Colonic mucosa (tissue), 4 donors: ENCODE results near the gene MOCOS. TPM values are rescaled to one million over a fixed set of nuclear protein-coding genes. Genes with fewer than 3 reads are reported as not detected.

Experiments
- DNase-seq: peaks from one replicate; pipeline ENCODE4 v3.0.0-alpha.2; 2020
- H3K27ac ChIP-seq: fragments of 200-600 bp; one replicate; pipeline ENCODE4 v1.8.0; 2021
- H3K27me3 ChIP-seq: fragments of 200-600 bp; one replicate; pipeline ENCODE4 v1.8.0; 2021
- H3K36me3 ChIP-seq: fragments of 200-600 bp; one replicate; pipeline ENCODE4 v1.8.0; 2021
- H3K4me1 ChIP-seq: fragments of 200-600 bp; one replicate; pipeline ENCODE4 v1.8.0; 2021; ENCODE audit warnings: mild to moderate bottlenecking
- H3K4me3 ChIP-seq: fragments of 200-600 bp; one replicate; pipeline ENCODE4 v1.8.0; 2021
- H3K9ac ChIP-seq, 2 donors: one replicate each; pipeline ENCODE4 v1.7.0; 2013; ENCODE audit warnings: control low read depth in 2 of 2, low read depth in 2 of 2, low read length in 2 of 2
- H3K9me3 ChIP-seq: fragments of 200-600 bp; one replicate; pipeline ENCODE4 v1.8.0; 2021
- intact Hi-C: fragments of 100-400 bp; cut with DNase I; formaldehyde crosslinking; loops from one replicate; pipeline ENCODE4 v1.14.1; 2022
- total RNA-seq, 2 donors: library from RNA; stranded (reverse); fragmentation: NEBNext Ultra II Directional in 1 of 2; extraction: Animal tissue kit (Norgen Biotek cat#: 25700) in 1 of 2; gene quantifications; one replicate each; pipeline ENCODE4 v1.2.1, GENCODE V29; 2021
- TF ChIP-seq, protein P1 (sequence below): fragments of 200-600 bp; IDR thresholded peaks from one replicate; pipeline ENCODE4 v1.8.0; 2022; ENCODE audit warnings: antibody characterized with exemption, mild to moderate bottlenecking
- donor health status: healthy.
- donor health status: DM: no; HTN: no; CAD: no.
- donor health status: DM: no; HTN: no; CAD: no.

The MOCOS gene
- total RNA-seq, 2 donors from 2014 or later: 6.8 to 10.0 TPM

DNA sequence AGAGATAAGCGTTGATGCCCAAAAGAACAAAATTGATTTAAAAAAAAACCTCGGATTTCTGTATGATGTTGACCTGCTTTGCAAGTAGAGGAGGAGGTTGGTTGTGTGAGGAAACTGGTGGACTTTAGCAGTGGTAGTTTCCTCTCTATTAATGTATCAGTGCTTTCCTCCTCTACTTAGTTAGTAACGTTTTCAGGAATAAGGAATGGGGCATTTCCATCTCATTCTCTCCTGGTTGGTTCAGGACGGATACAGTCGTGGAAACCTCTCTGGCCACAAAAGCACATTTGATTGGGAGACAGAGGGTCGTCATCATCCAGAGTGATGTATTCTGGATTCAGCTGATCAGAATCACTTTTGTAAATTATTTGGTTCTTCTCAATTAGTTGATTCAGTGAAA lies 111.7 kb downstream of the MOCOS start:
- Histone ChIP-seq H3K9ac (no peak overlapping the region), H3K27ac (no peak overlapping the region), H3K9me3 (no peaks in the 10 kb centered on the region), H3K36me3 (no peaks in the 10 kb centered on the region), H3K27me3 (peaks cover 28% of the 10 kb centered on the region), H3K4me1 (peaks cover 16% of the 10 kb centered on the region), H3K4me3 (no peak overlapping the region)
- intact Hi-C loops: loop anchor here (10.0 kb wide), 2 partner anchors 116 to 276 kb away; no protein-coding TSS in a partner anchor
- no peak for DNase-seq
- TF ChIP-seq, protein P1, sequence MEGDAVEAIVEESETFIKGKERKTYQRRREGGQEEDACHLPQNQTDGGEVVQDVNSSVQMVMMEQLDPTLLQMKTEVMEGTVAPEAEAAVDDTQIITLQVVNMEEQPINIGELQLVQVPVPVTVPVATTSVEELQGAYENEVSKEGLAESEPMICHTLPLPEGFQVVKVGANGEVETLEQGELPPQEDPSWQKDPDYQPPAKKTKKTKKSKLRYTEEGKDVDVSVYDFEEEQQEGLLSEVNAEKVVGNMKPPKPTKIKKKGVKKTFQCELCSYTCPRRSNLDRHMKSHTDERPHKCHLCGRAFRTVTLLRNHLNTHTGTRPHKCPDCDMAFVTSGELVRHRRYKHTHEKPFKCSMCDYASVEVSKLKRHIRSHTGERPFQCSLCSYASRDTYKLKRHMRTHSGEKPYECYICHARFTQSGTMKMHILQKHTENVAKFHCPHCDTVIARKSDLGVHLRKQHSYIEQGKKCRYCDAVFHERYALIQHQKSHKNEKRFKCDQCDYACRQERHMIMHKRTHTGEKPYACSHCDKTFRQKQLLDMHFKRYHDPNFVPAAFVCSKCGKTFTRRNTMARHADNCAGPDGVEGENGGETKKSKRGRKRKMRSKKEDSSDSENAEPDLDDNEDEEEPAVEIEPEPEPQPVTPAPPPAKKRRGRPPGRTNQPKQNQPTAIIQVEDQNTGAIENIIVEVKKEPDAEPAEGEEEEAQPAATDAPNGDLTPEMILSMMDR: no peak

- Histone ChIP-seq H3K4me3 (no peak overlapping the region), H3K9me3 (no peaks in the 10 kb centered on the region), H3K27me3 (peaks cover 28% of the 10 kb centered on the region), H3K36me3 (no peaks in the 10 kb centered on the region), H3K9ac (no peak overlapping the region), H3K27ac (no peak overlapping the region), H3K4me1 (peaks cover 16% of the 10 kb centered on the region)
- TF ChIP-seq, protein P1: no peak
- no peak for DNase-seq
- intact Hi-C loops: no loop called here
These were observed 112.9 kb downstream of the MOCOS start for GRCh38 chr18:36300211-36300610.

- intact Hi-C loops: no loop called here
- H3K27me3 ChIP-seq: peaks cover 25% of the 10 kb centered on the region
These were observed 114.6 kb downstream of the MOCOS start for GRCh38 chr18:36301884-36302283.

GRCh38 chr18:36302676-36303075 lies 115.4 kb downstream of the MOCOS start:
- Histone ChIP-seq H3K27ac (no peak overlapping the region), H3K36me3 (no peaks in the 10 kb centered on the region), H3K9ac (no peak overlapping the region), H3K9me3 (no peaks in the 10 kb centered on the region), H3K27me3 (peaks cover 21% of the 10 kb centered on the region), H3K4me1 (peaks cover 8% of the 10 kb centered on the region), H3K4me3 (no peak overlapping the region)
- no peak for DNase-seq
- intact Hi-C loops: no loop called here
- TF ChIP-seq, protein P1: no peak

More at GRCh38 chr18:36301884-36302283, 114.6 kb downstream of the MOCOS start:
- peaks cover 10% of the 10 kb centered on the region for H3K4me1 ChIP-seq
- H3K36me3 ChIP-seq: no peaks in the 10 kb centered on the region
- TF ChIP-seq, protein P1: no peak
- H3K9ac ChIP-seq: no peak overlapping the region
- no peak overlapping the region for H3K27ac ChIP-seq
- DNase-seq: no peak
- no peaks in the 10 kb centered on the region for H3K9me3 ChIP-seq
- no peak overlapping the region for H3K4me3 ChIP-seq

DNA sequence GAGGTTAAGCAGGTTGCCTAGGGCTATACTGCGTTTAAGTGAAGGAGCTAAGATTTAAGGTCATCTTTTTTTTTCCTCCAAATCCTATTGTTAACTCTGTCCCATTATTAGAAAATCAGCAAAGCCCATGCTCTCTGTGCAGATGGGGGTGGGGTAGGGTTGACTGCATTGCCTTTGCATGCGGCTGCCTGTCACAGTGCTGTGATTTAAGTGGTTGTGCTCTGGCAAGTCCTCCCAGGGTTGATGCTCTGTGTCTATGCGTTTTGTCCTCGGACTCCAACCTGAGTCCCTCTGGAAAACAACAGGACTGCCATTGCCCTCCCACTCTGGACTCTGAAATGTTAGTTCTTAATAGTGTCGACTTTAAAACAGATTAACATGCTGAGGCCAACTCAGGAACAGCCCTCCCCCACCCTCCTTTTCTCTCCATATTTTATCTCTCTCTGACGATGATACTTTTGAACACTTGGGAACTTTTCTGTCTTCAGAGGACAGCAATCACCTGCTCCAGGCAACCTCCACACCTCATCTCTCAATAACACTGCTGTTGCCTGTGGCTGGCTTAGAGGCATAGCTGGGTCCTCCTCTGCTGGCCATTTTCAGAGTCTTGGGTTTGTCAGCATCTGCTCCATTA lies 116.0 kb downstream of the MOCOS start:
- Histone ChIP-seq H3K4me3 (no peak overlapping the region), H3K9ac (no peak overlapping the region), H3K27ac (no peak overlapping the region), H3K4me1 (peaks cover 2% of the 10 kb centered on the region), H3K27me3 (peaks cover 14% of the 10 kb centered on the region), H3K9me3 (no peaks in the 10 kb centered on the region), H3K36me3 (no peaks in the 10 kb centered on the region)
- TF ChIP-seq, protein P1: no peak
- no peak for DNase-seq
- intact Hi-C loops: no loop called here
